ENCODE data around the gene KCNMB2. TPM values are rescaled to one million over a fixed set of nuclear protein-coding genes. Genes with fewer than 3 reads are reported as not detected.

KCNMB2 gene
- total RNA-seq, 3 donors from 2014 or later = 0.19 to 1.3 TPM; not detected in 1

GRCh38 chr3:178658694-178659325, 122.6 kb downstream of the KCNMB2 start:
- no peak overlapping the region for H3K4me3 ChIP-seq
- H3K4me1 ChIP-seq (ENCODE audit: low read depth) = no peaks in the 10 kb centered on the region
- DNase-seq = no peak
- no peaks in the 10 kb centered on the region for H3K36me3 ChIP-seq (ENCODE audit: low read depth)
- no peak for TF ChIP-seq CTCF (IDR thresholded peaks at IDR 0.05)
- no peaks in the 10 kb centered on the region for H3K9me3 ChIP-seq
- intact Hi-C loops (cut with DNase I, micrococcal nuclease) = no loop called here
- no peak for ATAC-seq

- intact Hi-C loops (cut with DNase I, micrococcal nuclease) = no loop called here
- no peak overlapping the region for H3K4me3 ChIP-seq
- DNase-seq (no peak), ATAC-seq (no peak)
- H3K9me3 ChIP-seq = no peaks in the 10 kb centered on the region
- H3K4me1 ChIP-seq (ENCODE audit: low read depth) = no peaks in the 10 kb centered on the region
- no peaks in the 10 kb centered on the region for H3K36me3 ChIP-seq (ENCODE audit: low read depth)
- no peak for TF ChIP-seq CTCF (IDR thresholded peaks at IDR 0.05)
Measured at GRCh38 chr3:178663201-178663934, 127.1 kb downstream of the KCNMB2 start.

- intact Hi-C loops (cut with DNase I, micrococcal nuclease) = no loop called here
- DNase-seq (no peak), ATAC-seq (no peak)
- no peak overlapping the region for H3K4me3 ChIP-seq
- no peaks in the 10 kb centered on the region for H3K36me3 ChIP-seq (ENCODE audit: low read depth)
- no peaks in the 10 kb centered on the region for H3K4me1 ChIP-seq (ENCODE audit: low read depth)
- H3K9me3 ChIP-seq = no peaks in the 10 kb centered on the region
- no peak for TF ChIP-seq CTCF (IDR thresholded peaks at IDR 0.05)
Measured at GRCh38 chr3:178665747-178666146, 129.5 kb downstream of the KCNMB2 start.

GRCh38 chr3:178669022-178669601, 132.9 kb downstream of the KCNMB2 start:
- no peak overlapping the region for H3K4me3 ChIP-seq
- ATAC-seq = no peak
- no peak for TF ChIP-seq CTCF (IDR thresholded peaks at IDR 0.05)
- intact Hi-C loops (cut with DNase I, micrococcal nuclease) = no loop called here
- DNase-seq = no peak
- H3K9me3 ChIP-seq = no peaks in the 10 kb centered on the region
- no peaks in the 10 kb centered on the region for H3K36me3 ChIP-seq (ENCODE audit: low read depth)
- H3K4me1 ChIP-seq (ENCODE audit: low read depth) = no peaks in the 10 kb centered on the region

- DNase-seq (no peak), ATAC-seq (no peak)
- H3K9me3 ChIP-seq = no peaks in the 10 kb centered on the region
- no peaks in the 10 kb centered on the region for H3K36me3 ChIP-seq (ENCODE audit: low read depth)
- H3K4me1 ChIP-seq (ENCODE audit: low read depth) = no peaks in the 10 kb centered on the region
- intact Hi-C loops (cut with DNase I, micrococcal nuclease) = no loop called here
- TF ChIP-seq CTCF (IDR thresholded peaks at IDR 0.05) = no peak
- no peak overlapping the region for H3K4me3 ChIP-seq
Measured at GRCh38 chr3:178669758-178670157, 133.5 kb downstream of the KCNMB2 start.
